OCI-M1 (cell line): ENCODE results near the gene PTGFRN.

Experiments used
- DNase-seq: peaks from one replicate; lab custom pipeline; 2025; lab: John Stamatoyannopoulos, UW

Gene PTGFRN

GRCh38 chr1:116889380-116889779 lies 20.3 kb upstream of the PTGFRN start:
- DNase-seq: no peak

DNA sequence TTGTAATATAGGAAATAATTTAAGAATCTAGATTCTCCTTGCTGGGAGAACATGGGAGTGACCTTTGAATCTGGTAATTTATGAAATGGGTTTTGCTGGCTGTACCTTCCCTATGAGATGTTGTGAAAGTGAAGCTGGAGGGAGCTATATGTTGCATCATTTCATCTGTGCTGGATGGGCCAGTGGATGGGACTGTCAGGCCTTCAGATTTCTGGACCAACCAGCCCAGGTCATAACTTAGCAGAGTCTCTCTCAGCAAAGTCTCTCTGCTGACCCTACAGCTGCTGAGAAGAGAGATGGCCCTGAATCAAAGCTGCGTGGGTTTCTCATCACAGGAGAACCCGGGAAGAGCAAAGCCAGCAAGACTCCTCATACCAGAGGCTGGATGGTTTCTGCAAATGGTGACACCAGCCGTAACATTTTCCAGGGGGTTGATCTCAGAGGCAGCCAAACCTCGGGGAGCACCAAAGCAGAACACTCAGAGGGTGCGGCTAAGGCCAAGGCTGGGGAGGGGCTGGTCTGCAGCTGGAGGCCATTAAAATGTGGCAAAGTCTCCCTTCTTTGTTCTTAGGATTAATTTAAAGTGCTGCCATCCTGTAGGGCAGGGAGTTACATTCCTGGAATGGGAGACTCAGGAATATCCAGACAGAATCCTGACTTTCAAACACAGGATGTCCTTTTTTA lies 18.2 kb upstream of the PTGFRN start:
- no peak for DNase-seq

DNA sequence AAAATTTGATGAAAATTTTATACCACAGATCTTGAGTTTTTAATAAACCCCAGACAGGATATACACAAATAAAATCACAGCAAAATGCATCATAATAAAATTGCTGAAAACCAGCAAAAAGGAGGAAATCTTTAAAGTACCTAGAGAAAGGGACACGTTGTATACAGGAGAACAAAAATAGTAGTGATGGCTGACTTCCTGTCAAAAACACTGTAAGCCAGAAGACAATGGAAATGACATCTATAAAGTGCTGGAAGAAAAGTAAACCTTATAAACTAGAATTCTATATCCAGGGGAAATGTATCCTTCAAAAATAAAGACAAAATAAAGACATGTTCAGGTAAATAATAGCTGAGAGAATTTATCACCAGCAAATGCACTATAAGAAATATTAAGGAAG lies 14.6 kb upstream of the PTGFRN start:
- DNase-seq: no peak

DNA sequence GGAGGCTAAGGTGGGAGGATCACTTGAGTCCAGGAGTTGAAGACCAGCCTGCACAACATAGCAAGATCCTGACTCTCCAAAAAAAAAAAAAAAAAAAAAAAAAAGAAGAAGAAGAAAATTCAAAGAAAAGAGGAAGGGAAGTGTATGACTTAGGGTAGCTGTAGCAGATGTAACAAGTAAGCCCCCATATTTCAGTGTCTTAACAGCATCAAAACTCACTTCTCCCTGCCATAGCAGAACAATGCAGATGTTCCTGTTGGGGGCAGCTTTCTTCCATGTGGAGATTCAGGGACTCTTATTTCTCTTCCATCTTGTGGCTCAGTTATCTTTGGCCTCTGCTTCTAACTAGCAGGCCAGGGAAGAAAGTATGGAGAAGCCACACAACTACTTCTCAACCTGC lies 10.2 kb upstream of the PTGFRN start:
- no peak for DNase-seq

DNA sequence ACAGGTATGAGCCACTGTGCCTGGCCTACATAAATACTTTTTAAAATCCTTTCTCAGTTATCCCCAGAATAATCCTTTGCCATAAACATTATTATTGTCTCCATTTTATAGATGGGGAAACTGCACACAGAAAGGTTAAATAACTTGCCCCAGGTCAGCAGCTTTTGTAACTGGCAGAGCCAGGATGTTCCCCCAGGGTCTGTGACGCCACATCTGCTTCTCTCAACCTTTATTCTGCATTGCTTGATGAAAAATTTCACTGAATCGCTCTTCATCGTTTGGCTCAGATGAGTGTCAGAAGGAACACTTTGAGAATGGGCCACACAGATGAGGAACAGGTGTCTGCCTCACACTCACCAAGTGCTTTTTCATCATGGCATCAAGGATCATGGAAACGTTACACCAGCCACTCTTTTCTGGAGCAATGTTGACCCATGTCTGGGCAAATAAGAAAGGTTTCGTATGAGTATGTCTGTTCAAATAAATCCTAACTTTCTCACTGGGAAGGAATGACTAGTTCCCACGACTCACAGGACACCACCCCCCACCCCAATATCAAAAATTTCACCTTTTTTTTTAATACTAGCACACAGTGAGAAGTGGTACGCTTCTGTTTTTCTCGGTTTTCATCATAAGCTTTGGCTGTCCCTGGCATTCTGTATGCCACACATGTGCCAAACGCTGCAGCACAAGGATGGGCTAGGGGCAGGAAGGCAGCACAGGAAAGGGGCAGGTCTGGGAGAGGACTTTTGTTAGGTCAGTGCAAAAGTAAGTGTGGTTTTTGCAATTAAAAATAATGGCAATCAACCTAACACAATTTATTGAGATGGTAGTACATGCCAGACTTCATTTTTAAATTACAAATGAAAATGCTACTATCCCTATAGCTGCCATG lies 9.0 kb upstream of the PTGFRN start:
- no peak for DNase-seq

- DNase-seq: no peak
These were observed 7.7 kb upstream of the PTGFRN start for GRCh38 chr1:116902027-116902426.

DNA sequence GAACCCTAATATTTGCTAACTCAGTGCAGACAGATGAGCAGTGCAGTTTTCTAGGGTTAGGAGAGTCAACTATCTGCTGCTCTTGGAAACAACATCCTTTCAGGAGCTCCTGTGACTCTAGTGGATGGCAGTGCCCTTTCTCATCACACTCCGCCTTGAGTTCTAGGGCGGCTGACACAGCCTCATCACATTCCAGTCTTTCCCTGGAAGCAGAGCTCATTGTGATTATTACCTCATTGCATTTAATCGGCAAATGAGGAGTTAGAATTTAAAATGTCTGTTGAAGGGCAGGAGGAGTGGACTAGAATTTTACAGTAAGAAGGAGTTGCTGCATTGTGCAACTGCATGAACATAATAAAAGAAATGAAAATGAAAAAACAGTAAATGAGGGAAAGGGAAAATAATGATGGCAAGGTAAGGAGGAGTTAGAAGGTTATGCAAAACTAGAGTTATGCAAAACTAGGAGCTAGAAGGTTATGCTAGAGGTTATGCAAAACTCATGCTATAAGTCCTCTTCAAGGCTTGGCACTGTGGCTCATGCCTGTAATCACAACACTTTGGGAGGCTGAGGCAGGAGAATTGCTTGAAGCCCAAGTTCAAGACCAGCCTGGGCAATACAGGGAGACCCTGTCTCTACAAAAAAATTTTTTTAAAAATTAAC lies 6.9 kb upstream of the PTGFRN start:
- DNase-seq: no peak

DNA sequence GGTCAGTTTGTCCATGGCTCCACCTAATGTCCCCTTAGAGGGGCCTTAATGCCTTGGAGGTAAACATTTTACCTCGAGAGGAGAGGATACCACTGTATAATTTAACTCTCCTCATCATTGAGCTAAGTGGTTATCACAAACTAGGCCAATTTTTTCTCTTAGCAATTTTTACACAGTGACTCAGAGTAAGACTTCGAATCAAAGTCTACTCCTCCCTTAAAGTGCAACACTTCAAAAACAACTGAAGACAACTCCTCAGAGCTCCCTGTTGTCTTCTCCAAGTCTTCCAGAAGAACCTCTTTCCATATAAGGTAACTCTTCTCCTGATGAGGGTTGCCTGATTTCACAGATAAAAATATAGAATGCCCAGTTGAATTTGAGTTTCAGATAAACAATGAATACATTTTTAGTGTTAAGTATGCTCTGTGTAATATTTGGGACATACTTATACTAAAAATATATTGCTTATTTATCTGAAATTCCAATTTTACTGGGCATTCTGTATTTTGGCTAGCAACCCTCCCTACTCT lies 4.9 kb upstream of the PTGFRN start:
- no peak for DNase-seq

- DNase-seq: no peak
These were observed 2.9 kb upstream of the PTGFRN start for GRCh38 chr1:116906812-116907211.

DNA sequence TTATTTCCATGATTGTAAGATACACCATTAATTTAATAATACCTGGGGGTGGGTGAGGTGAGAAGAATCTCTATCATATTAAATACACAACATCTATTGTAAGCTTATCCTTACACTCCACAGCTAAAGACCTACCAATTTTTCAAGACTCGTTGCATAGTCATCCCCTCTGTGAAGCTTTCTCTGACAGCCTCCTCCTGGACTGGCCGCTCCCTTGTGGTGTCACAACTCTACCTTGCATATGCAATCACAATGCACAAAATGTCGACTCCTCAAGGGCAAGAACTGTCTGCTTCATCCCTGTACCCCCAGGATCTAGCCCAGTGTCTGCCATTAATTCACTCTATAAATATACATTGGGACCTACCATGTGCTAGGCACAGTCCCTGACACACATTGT lies 2.4 kb upstream of the PTGFRN start:
- DNase-seq: no peak

GRCh38 chr1:116908266-116908665 lies 1.4 kb upstream of the PTGFRN start:
- DNase-seq: no peak

- no peak for DNase-seq
These were observed 750 bp upstream of the PTGFRN start for GRCh38 chr1:116908820-116909511.

- no peak for DNase-seq
These were observed 867 bp downstream of the PTGFRN start for GRCh38 chr1:116910379-116911187.

GRCh38 chr1:116911188-116911553 lies 1.5 kb downstream of the PTGFRN start:
- no peak for DNase-seq

- DNase-seq: no peak
These were observed 2.2 kb downstream of the PTGFRN start for GRCh38 chr1:116911779-116912469.

GRCh38 chr1:116912846-116913245 lies 3.1 kb downstream of the PTGFRN start:
- no peak for DNase-seq

DNA sequence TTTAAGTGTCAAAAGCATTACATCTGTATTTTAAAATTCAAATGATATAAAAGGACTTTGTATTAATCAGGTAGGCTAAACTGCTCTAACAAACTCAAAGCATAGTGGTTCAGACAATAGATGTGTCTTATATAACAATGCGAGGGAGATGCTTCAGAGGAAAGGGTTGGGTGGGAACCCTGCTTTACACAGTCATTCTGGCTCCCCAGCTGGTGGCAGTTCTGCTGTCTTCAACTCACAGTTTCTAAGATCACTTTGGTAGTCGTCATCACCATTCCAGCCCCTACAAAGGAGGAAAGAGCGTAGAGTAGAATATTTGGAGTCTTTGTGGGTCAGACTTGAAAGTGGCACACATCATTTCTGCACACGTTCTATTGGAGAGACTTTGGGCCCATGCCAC lies 4.2 kb downstream of the PTGFRN start:
- no peak for DNase-seq

DNA sequence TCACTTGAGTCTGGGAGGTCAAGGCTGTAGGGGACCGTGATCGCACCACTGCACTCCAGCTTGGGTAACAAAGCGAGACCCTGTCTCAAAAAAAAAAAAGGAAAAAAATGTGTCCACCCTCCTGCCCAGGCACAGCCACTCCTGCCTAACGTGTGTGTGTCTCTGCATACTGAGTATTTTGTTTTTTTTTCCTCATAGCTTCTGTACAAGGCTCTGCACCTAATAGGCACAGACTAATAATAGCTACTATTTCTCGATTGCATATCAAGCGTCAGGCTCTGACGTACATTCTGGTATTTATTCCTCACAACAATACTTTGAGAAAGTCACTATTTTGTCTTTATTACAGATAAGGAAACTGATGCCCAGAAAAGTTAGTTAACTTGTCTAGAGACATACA lies 5.0 kb downstream of the PTGFRN start:
- no peak for DNase-seq

GRCh38 chr1:116915086-116915661 lies 5.5 kb downstream of the PTGFRN start:
- no peak for DNase-seq

- no peak for DNase-seq
These were observed 6.3 kb downstream of the PTGFRN start for GRCh38 chr1:116916002-116916401.
